ENCODE measurements around the gene CADM2. TPM values are rescaled to one million over a fixed set of nuclear protein-coding genes. Genes with fewer than 3 reads are reported as not detected.

The CADM2 gene
- total RNA-seq, 1 experiment from 2014 or later, result not detected

- H3K27ac ChIP-seq (ENCODE audit: low read depth, low read length), result no peak overlapping the region
- no TSS peak for BruUV-seq (replicated peaks)
- ATAC-seq (no peak), DNase-seq (ENCODE audit: low read depth, low spot score) (no peak)
- ChIA-PET RAD21 (ENCODE audit: low non-redundant PET in 1 of 2, low total read pairs in 2 of 2, uncharacterized antibody in 2 of 2, unreplicated experiment in 2 of 2) (no interaction called here), POLR2A (no interaction called here), CTCF (no interaction called here)
- H4K20me1 ChIP-seq (ENCODE audit: insufficient read depth), result no peaks in the 10 kb centered on the region
- no peak overlapping the region for H3K4me2 ChIP-seq (ENCODE audit: low read length)
- no peak overlapping the region for H2AFZ ChIP-seq (ENCODE audit: low read depth, low read length, poor library complexity, severe bottlenecking)
- no peaks in the 10 kb centered on the region for H3K27me3 ChIP-seq (ENCODE audit: insufficient read depth, low read length)
- H3K9me3 ChIP-seq (ENCODE audit: control insufficient read depth in 1 of 2, insufficient read depth in 1 of 2, low read depth in 1 of 2, low read length in 2 of 2), result peaks cover 3 to 16% of the 10 kb centered on the region in 2 experiments; a peak in 2 of 4 replicates
- no peaks in the 10 kb centered on the region for H3K36me3 ChIP-seq (ENCODE audit: control insufficient read depth in 1 of 2, insufficient read depth in 2 of 2, low read length in 2 of 2)
- H3K4me1 ChIP-seq (ENCODE audit: control insufficient read depth in 1 of 2, insufficient read depth in 2 of 2, low read length in 2 of 2), result no peaks in the 10 kb centered on the region
- TF ChIP-seq ZBTB33 (IDR thresholded peaks at IDR 0.05; ENCODE audit: extremely low read depth, insufficient replicate concordance, low read length) (no peak), ZNF274 (IDR thresholded peaks at IDR 0.05; ENCODE audit: low read depth, low read length) (no peak), CBX3 (IDR thresholded peaks at IDR 0.05; ENCODE audit: low read depth) (no peak), JUND (IDR thresholded peaks at IDR 0.05) (no peak)
- intact Hi-C loops (cut with micrococcal nuclease), result no loop called here
- no peak overlapping the region for H3K4me3 ChIP-seq (replicated peaks in 1 of 2; ENCODE audit: low read depth in 1 of 2, low read length in 2 of 2)
- no peaks in the 10 kb centered on the region for H3K9me2 ChIP-seq (ENCODE audit: insufficient read depth)
- no peak overlapping the region for H3K9ac ChIP-seq (ENCODE audit: low read length)
- no peaks in the 10 kb centered on the region for H3K79me2 ChIP-seq (ENCODE audit: insufficient read depth, low read length)
Observed at GRCh38 chr3:84987706-84988504, 29.1 kb downstream of the CADM2 start.

- H3K4me3 ChIP-seq (replicated peaks in 1 of 2; ENCODE audit: low read depth in 1 of 2, low read length in 2 of 2), result no peak overlapping the region
- no peaks in the 10 kb centered on the region for H3K27me3 ChIP-seq (ENCODE audit: insufficient read depth, low read length)
- ChIA-PET CTCF (no interaction called here), RAD21 (ENCODE audit: low non-redundant PET in 1 of 2, low total read pairs in 2 of 2, uncharacterized antibody in 2 of 2, unreplicated experiment in 2 of 2) (no interaction called here), POLR2A (no interaction called here)
- H3K79me2 ChIP-seq (ENCODE audit: insufficient read depth, low read length), result no peaks in the 10 kb centered on the region
- H3K27ac ChIP-seq (ENCODE audit: low read depth, low read length), result no peak overlapping the region
- peaks cover 6 to 24% of the 10 kb centered on the region in 2 experiments; a peak in 2 of 4 replicates for H3K9me3 ChIP-seq (ENCODE audit: control insufficient read depth in 1 of 2, insufficient read depth in 1 of 2, low read depth in 1 of 2, low read length in 2 of 2)
- ATAC-seq, result no peak
- no TSS peak for BruUV-seq (replicated peaks)
- H3K9me2 ChIP-seq (ENCODE audit: insufficient read depth), result no peaks in the 10 kb centered on the region
- no peaks in the 10 kb centered on the region for H3K36me3 ChIP-seq (ENCODE audit: control insufficient read depth in 1 of 2, insufficient read depth in 2 of 2, low read length in 2 of 2)
- no peaks in the 10 kb centered on the region for H3K4me1 ChIP-seq (ENCODE audit: control insufficient read depth in 1 of 2, insufficient read depth in 2 of 2, low read length in 2 of 2)
- intact Hi-C loops (cut with micrococcal nuclease), result no loop called here
- no peak overlapping the region for H3K9ac ChIP-seq (ENCODE audit: low read length)
- no peak overlapping the region for H2AFZ ChIP-seq (ENCODE audit: low read depth, low read length, poor library complexity, severe bottlenecking)
- no peaks in the 10 kb centered on the region for H4K20me1 ChIP-seq (ENCODE audit: insufficient read depth)
- no peak for DNase-seq (ENCODE audit: low read depth, low spot score)
- H3K4me2 ChIP-seq (ENCODE audit: low read length), result no peak overlapping the region
- TF ChIP-seq TCF7L2 (IDR thresholded peaks at IDR 0.05; ENCODE audit: borderline replicate concordance, extremely low read depth, insufficient read depth, insufficient read length) (no peak), JUND (IDR thresholded peaks at IDR 0.05) (no peak), ZFX (IDR thresholded peaks at IDR 0.05) (no peak), ZBTB33 (IDR thresholded peaks at IDR 0.05; ENCODE audit: extremely low read depth, insufficient replicate concordance, low read length) (no peak), ATF3 (IDR thresholded peaks at IDR 0.05) (no peak), CEBPB (IDR thresholded peaks at IDR 0.05; ENCODE audit: low read depth) (no peak), FOSL1 (IDR thresholded peaks at IDR 0.05; ENCODE audit: low read depth) (no peak), POLR2A (IDR thresholded peaks at IDR 0.05; ENCODE audit: borderline replicate concordance, extremely low read depth, insufficient read depth, insufficient read length) (no peak), SIN3A (IDR thresholded peaks at IDR 0.05; ENCODE audit: low read depth) (no peak), ELF1 (IDR thresholded peaks at IDR 0.05; ENCODE audit: borderline replicate concordance, low read depth) (no peak)
Observed at GRCh38 chr3:84989102-84989501, 30.3 kb downstream of the CADM2 start.
